ENCODE measurements around the gene CYB5RL.
A peak's percentile ranks its signal among the peaks of the same experiment; 100 is the strongest.

DNA sequence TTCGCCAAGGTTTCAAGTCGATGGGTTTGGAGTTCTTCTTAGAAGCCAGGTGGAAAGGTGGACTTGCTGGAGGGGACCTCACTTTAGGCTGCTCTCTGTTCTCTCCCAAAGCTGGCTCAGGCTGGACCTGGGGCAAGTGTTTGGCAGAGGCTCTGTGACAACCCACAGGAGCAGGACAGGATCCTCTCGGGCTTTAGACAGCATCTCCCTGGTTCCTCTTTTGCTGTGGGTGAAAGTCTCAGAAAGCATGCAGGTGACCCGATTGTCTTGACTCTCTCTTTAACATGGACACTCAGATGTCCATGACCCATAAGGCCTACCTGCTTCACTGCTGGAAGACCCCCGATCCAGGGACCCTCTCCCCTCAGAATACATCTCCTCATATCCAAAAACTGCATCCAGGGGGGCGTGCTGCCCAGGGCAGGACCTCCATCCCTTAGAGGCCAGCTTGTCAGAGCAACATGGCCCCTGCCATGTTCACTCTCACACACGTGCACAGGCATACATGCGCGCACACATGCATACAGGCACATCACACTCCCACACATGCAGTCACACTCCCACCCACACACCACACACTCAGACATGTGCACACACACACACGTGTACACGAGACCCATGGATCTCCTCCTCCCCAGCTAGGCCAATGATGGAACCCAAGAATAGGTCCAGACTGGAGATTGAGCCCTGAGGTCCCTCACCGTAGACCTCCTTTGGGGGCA lies 21.4 kb upstream of the CYB5RL start:
- TF ChIP-seq POLR2A (IDR thresholded peaks at IDR 0.05) (no peak), POLR2AphosphoS5 (IDR thresholded peaks at IDR 0.05) (peak in 2 of 3 donors; percentile 9 to 26)
- TF ChIP-seq, protein P1, sequence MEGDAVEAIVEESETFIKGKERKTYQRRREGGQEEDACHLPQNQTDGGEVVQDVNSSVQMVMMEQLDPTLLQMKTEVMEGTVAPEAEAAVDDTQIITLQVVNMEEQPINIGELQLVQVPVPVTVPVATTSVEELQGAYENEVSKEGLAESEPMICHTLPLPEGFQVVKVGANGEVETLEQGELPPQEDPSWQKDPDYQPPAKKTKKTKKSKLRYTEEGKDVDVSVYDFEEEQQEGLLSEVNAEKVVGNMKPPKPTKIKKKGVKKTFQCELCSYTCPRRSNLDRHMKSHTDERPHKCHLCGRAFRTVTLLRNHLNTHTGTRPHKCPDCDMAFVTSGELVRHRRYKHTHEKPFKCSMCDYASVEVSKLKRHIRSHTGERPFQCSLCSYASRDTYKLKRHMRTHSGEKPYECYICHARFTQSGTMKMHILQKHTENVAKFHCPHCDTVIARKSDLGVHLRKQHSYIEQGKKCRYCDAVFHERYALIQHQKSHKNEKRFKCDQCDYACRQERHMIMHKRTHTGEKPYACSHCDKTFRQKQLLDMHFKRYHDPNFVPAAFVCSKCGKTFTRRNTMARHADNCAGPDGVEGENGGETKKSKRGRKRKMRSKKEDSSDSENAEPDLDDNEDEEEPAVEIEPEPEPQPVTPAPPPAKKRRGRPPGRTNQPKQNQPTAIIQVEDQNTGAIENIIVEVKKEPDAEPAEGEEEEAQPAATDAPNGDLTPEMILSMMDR (IDR thresholded peaks at IDR 0.05 in 8 of 11, conservative IDR thresholded peaks at IDR 0.05 in 3 of 11) = no peak
